C4-2B (cell line): Measurements from ENCODE around the gene TMSB4X.

Experiments
- CTCF ChIP-seq: fragments of 450-650 bp; conservative IDR thresholded peaks from 2 replicates; pipeline ENCODE4 v1.5.1; 2017; ENCODE audit warnings: mild to moderate bottlenecking
- ZFX ChIP-seq: fragments of 450-650 bp; IDR thresholded peaks from 2 replicates; pipeline ENCODE4 v1.6.1; 2017

- no peak for TF ChIP-seq CTCF
- no peak for TF ChIP-seq ZFX
Observed at GRCh38 chrX:13022926-13023325, 48.0 kb downstream of the TMSB4X start.
